K562 (cell line): Measurements from ENCODE around the gene DHX40.

Source experiments
- CBFB ChIP-seq: sonication (generic); formaldehyde crosslinking; IDR thresholded peaks from 2 replicates; pipeline ENCODE4 v1.4.0; 2020; ENCODE audit warnings: mild to moderate bottlenecking, missing genetic modification reagents
- CGGBP1 ChIP-seq: fragments of 250-450 bp; sonication (Bioruptor Pico); IDR thresholded peaks from 2 replicates; pipeline ENCODE4 v1.9.0; 2021; ENCODE audit warnings: mild to moderate bottlenecking
- CTCF ChIP-seq, 3 experiments: IDR thresholded peaks in 2 of 3; conservative IDR thresholded peaks in 1 of 3; 2 replicates each; pipeline ENCODE4 v1.5.1; 2011 to 2012; ENCODE audit warnings: low read length in 3 of 3, mild to moderate bottlenecking in 3 of 3, control low read depth in 2 of 3, improper control_type of control experiment in 1 of 3, inconsistent platforms in 1 of 3, low read depth in 1 of 3, mixed read lengths in 1 of 3, moderate library complexity in 1 of 3; ENCODE audit not compliant: insufficient read depth in 2 of 3
- DLX4 ChIP-seq: fragments of 250-450 bp; sonication (Bioruptor Pico); IDR thresholded peaks from 2 replicates; pipeline ENCODE4 v1.6.1; 2021; ENCODE audit warnings: mild to moderate bottlenecking
- FOSL1 ChIP-seq: fragments of 200-800 bp; sonication (Bioruptor generic); conservative IDR thresholded peaks from 2 replicates; pipeline ENCODE4 v1.6.1; 2016; ENCODE audit warnings: missing genetic modification characterization, missing compliant biosample characterization
- FOXK2 ChIP-seq, 2 experiments: fragments of 450-650 bp; IDR thresholded peaks in 1 of 2; conservative IDR thresholded peaks in 1 of 2; 2 replicates each; pipeline ENCODE4 v1.6.1; 2016; ENCODE audit warnings: low read depth in 2 of 2, mild to moderate bottlenecking in 1 of 2
- GMEB1 ChIP-seq: fragments of 250-450 bp; sonication (Bioruptor Pico); IDR thresholded peaks from 2 replicates; pipeline ENCODE4 v1.4.0; 2020; ENCODE audit warnings: mild to moderate bottlenecking
- MYC ChIP-seq, 2 experiments: fragments of 250-450 bp in 1 of 2; sonication (Bioruptor Pico) in 1 of 2; IDR thresholded peaks; 2 replicates each; pipeline versions ENCODE4 v1.5.1 to v1.6.1; 2012 to 2021; ENCODE audit warnings: low read depth in 2 of 2, borderline replicate concordance in 1 of 2, improper control_type of control experiment in 1 of 2, low read length in 1 of 2, mild to moderate bottlenecking in 1 of 2, moderate library complexity in 1 of 2
- NFIC ChIP-seq: fragments of 450-650 bp; IDR thresholded peaks from 2 replicates; pipeline ENCODE4 v1.6.1; 2017; ENCODE audit warnings: mild to moderate bottlenecking, inconsistent platforms
- PATZ1 ChIP-seq: fragments of 250-450 bp; sonication (Bioruptor Pico); IDR thresholded peaks from 2 replicates; pipeline ENCODE4 v1.5.0; 2020; ENCODE audit warnings: mild to moderate bottlenecking, borderline replicate concordance
- TARDBP ChIP-seq: fragments of 450-650 bp; IDR thresholded peaks from 2 replicates; pipeline ENCODE4 v1.6.1; 2016
- TCF3 ChIP-seq: sonication (generic); formaldehyde crosslinking; IDR thresholded peaks from 2 replicates; pipeline ENCODE4 v1.4.0; 2020; ENCODE audit warnings: mild to moderate bottlenecking, missing genetic modification reagents
- TEAD4 ChIP-seq, 2 experiments: sonication (generic) in 1 of 2; formaldehyde crosslinking in 1 of 2; IDR thresholded peaks; 2 replicates each; pipeline versions ENCODE4 v1.6.1 to v1.8.0; 2012 to 2022; ENCODE audit warnings: borderline replicate concordance in 1 of 2, inconsistent platforms in 1 of 2, low read length in 1 of 2, mild to moderate bottlenecking in 1 of 2, missing genetic modification reagents in 1 of 2
- ZNF318 ChIP-seq, 2 experiments: fragments of 450-650 bp; IDR thresholded peaks; 2 replicates each; pipeline ENCODE4 v1.6.1; 2016; ENCODE audit warnings: mild to moderate bottlenecking in 2 of 2, borderline replicate concordance in 1 of 2, low read depth in 1 of 2, moderate library complexity in 1 of 2

GRCh38 chr17:59611503-59611902 is 46.1 kb downstream of the DHX40 start:
- no peak for TF ChIP-seq CTCF (IDR thresholded peaks at IDR 0.05 in 2 of 3, conservative IDR thresholded peaks at IDR 0.05 in 1 of 3; ENCODE audit: insufficient read depth in 2 of 3, low read depth in 1 of 3, low read length in 3 of 3)
- TF ChIP-seq FOSL1 (tag), result no peak
- TF ChIP-seq ZNF318 (IDR thresholded peaks at IDR 0.05; ENCODE audit: borderline replicate concordance in 1 of 2, low read depth in 1 of 2), result no peak
- TF ChIP-seq CGGBP1, result no peak
- TF ChIP-seq NFIC, result no peak
- no peak for TF ChIP-seq GMEB1
- TF ChIP-seq PATZ1 (CRISPR knock-in tag), result no peak
- TF ChIP-seq CBFB (CRISPR knock-in tag), result no peak
- no peak for TF ChIP-seq TEAD4 (IDR thresholded peaks at IDR 0.05; ENCODE audit: low read length)
- no peak for TF ChIP-seq TEAD4 (CRISPR knock-in tag; IDR thresholded peaks at IDR 0.05; ENCODE audit: borderline replicate concordance)
- no peak for TF ChIP-seq TCF3 (CRISPR knock-in tag)
- no peak for TF ChIP-seq MYC (IDR thresholded peaks at IDR 0.05; ENCODE audit: low read depth, low read length)
- no peak for TF ChIP-seq MYC (CRISPR knock-in tag; IDR thresholded peaks at IDR 0.05; ENCODE audit: borderline replicate concordance, low read depth)
- TF ChIP-seq DLX4 (CRISPR knock-in tag), result no peak
- TF ChIP-seq TARDBP, result no peak
- TF ChIP-seq FOXK2 (conservative IDR thresholded peaks at IDR 0.05 in 1 of 2, IDR thresholded peaks at IDR 0.05 in 1 of 2; ENCODE audit: low read depth in 2 of 2), result no peak
